SK-N-MC (cell line): ENCODE measurements around the gene QKI.
"Not testable (repeated sequence)": the region's sequence is repeated elsewhere in the genome, so short reads cannot be mapped to it uniquely, and the experiment has no call there.

Experiments used
- DNase-seq: peaks from one replicate; pipeline ENCODE4 v3.0.0-alpha.2; 2011; ENCODE audit warnings: low read depth, low spot score
- H3K27ac ChIP-seq: fragments of 200-600 bp; sonication (generic); 2 replicates; pipeline ENCODE4 v1.5.1; 2016; ENCODE audit warnings: mixed run types
- H3K36me3 ChIP-seq: fragments of 200-600 bp; sonication (generic); 2 replicates; pipeline ENCODE4 v1.6.1; 2017; ENCODE audit warnings: antibody characterized with exemption, low read length, mixed read lengths; ENCODE audit not compliant: insufficient read depth
- H3K4me3 ChIP-seq: fragments of 200-600 bp; sonication (generic); 2 replicates; pipeline ENCODE4 v1.5.1; 2016
- H3K9ac ChIP-seq: fragments of 200-600 bp; sonication (generic); 2 replicates; pipeline ENCODE4 v1.8.0; 2017; ENCODE audit warnings: mixed run types, mixed read lengths; ENCODE audit not compliant: insufficient read length
- H3K9me3 ChIP-seq: fragments of 200-600 bp; sonication (generic); 2 replicates; pipeline ENCODE4 v1.6.1; 2017; ENCODE audit warnings: low read depth, mild to moderate bottlenecking, antibody characterized with exemption, low read length, moderate library complexity, mixed read lengths
- EZH2 ChIP-seq: fragments of 200-600 bp; sonication (generic); IDR thresholded peaks from one replicate; pipeline ENCODE4 v1.6.1; 2017; ENCODE audit warnings: antibody characterized with exemption
- FOXP2 ChIP-seq: optimal IDR thresholded peaks from 2 replicates; pipeline ENCODE3; 2011; ENCODE audit warnings: mild to moderate bottlenecking, moderate library complexity; ENCODE audit not compliant: insufficient read depth; ENCODE audit errors: extremely low read length, control extremely low read depth
- POLR2AphosphoS5 ChIP-seq: IDR thresholded peaks from 2 replicates; pipeline ENCODE4 v1.6.1; 2012; ENCODE audit warnings: mild to moderate bottlenecking, low read depth, low read length, borderline replicate concordance

QKI gene

DNA sequence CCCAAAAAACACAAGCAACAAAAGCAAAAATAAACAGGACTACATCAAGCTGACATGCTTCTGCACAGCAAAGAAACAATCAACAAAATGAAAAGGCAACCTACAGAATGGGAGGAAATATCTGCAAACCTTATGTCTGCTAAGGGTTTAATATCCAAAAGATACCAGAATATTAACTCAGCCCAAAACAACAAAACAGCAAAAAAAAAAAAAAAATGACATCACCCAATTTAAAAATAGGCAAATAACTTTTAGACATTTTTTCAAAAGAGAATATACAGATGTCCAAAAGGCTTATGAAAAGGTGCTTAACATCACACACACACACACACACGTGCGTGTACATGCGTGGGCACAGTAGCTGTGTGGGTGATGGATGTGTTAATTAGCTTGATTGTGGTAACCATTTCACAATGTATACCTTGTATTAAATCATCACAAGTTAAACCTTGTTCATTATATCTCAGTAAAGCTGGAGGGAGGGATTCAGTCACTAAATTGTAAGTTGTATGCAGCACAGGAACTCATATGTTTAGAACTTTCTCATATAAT is 52.4 kb downstream of the QKI start:
- peaks cover 21% of the 10 kb centered on the region for H3K36me3 ChIP-seq
- no peak overlapping the region for H3K9ac ChIP-seq
- no peak overlapping the region for H3K27ac ChIP-seq
- no peak for DNase-seq
- H3K4me3 ChIP-seq, result no peak overlapping the region
- TF ChIP-seq FOXP2, result no peak
- no peak for TF ChIP-seq EZH2
- no peak for TF ChIP-seq POLR2AphosphoS5
- peaks cover 15% of the 10 kb centered on the region; the same call in 1 of the 2 replicates for H3K9me3 ChIP-seq

DNA sequence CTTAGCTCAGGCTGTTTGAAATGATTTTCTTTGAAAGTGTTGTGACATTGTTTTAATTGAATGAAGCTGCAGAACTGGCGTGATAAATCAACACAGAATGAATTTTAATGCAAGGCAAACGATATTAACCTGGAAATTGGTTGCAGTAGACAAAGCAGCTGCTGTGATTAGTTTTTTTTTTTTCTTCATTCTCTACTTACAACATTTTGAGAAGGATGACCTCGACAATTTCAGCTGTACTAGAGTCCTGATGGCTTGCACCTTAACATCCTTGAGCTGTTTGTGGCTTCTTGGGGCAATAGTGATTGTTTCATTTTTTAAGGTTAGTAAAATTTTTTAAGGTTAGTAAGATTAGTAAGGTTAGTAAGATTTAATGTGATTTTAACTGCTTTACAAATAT is 54.2 kb downstream of the QKI start:
- TF ChIP-seq FOXP2 (no peak), POLR2AphosphoS5 (no peak), EZH2 (no peak)
- peaks cover 15% of the 10 kb centered on the region; the same call in 1 of the 2 replicates for H3K9me3 ChIP-seq

DNA sequence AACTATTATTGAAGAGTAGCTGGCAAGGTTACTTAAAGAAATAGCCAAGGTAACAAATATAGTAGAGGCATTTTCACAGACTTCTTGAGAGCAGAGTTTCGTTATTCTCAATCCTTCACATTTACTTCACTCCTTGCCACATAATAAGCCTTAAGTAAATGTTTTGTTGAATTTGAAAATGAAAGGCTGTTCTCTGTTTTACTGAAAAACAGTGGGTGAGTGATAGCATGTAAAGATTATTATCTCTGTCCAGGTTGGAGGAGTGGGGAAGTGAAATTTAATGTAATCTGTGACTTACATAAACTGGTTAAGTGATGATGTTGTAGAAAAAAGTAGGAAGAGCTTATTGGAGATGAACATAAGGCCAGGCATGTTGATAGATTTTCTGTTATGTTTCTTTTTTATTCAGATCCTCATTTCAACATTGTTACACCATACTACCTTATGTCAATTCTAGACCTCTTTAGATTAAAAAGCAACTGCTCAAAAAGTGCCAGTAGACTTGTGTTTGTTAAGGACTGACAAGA is 55.0 kb downstream of the QKI start:
- Histone ChIP-seq H3K36me3 (peaks cover 21% of the 10 kb centered on the region), H3K4me3 (no peak overlapping the region), H3K9me3 (peaks cover 15% of the 10 kb centered on the region; the same call in 1 of the 2 replicates), H3K27ac (no peak overlapping the region), H3K9ac (no peak overlapping the region)
- no peak for DNase-seq
- TF ChIP-seq POLR2AphosphoS5 (no peak), EZH2 (no peak)

More for the DNA sequence above, 54.2 kb downstream of the QKI start:
- H3K36me3 ChIP-seq, result peaks cover 21% of the 10 kb centered on the region
- no peak overlapping the region for H3K9ac ChIP-seq
- H3K4me3 ChIP-seq, result no peak overlapping the region
- H3K27ac ChIP-seq, result no peak overlapping the region
- no peak for DNase-seq

DNA sequence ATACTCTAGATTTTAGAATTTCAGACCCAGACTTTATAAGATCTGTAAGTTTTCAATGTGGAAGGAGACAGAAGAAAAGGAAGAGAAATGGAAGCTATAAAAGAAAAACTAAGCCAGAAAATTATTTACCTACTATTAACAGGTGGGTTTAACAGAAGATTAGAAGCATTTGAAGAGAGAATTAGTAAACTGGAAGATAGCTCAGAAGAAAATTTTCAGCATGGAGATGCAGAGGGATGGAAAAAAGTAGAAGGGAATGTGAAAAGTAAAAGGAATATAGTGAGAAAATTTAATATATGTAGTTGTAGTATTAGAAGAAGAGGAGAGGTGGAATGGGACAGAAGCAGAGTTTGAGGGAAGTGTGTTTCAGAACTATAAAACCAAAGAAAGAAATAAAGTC is 56.1 kb downstream of the QKI start:
- Histone ChIP-seq H3K9ac (no peak overlapping the region), H3K4me3 (no peak overlapping the region), H3K27ac (no peak overlapping the region), H3K9me3 (peaks cover 15% of the 10 kb centered on the region; the same call in 1 of the 2 replicates), H3K36me3 (peaks cover 19% of the 10 kb centered on the region)
- DNase-seq, result no peak
- TF ChIP-seq EZH2 (no peak), FOXP2 (no peak), POLR2AphosphoS5 (no peak)

DNA sequence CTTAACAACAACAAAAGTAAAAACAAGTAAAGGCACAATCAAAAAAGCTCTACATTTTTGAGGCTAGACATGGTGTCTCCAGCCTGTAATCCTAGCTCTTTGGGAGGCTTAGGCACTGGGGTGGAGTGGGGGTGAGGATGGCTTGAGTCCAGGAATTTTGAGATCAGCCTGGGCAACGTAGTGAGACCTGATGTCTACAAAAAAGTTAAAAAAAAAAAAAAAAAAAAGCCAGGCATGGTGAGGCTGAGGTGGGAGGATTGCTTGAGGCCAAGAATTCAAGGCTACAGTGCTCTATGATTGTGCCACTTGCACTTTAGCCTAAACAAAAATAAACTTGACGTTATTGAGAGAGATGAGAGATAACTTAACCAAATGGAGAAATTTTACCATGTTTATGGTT is 60.1 kb downstream of the QKI start:
- Histone ChIP-seq H3K9me3 (peaks cover 11% of the 10 kb centered on the region; the same call in 1 of the 2 replicates), H3K36me3 (peaks cover 19% of the 10 kb centered on the region), H3K9ac (no peak overlapping the region)

DNA sequence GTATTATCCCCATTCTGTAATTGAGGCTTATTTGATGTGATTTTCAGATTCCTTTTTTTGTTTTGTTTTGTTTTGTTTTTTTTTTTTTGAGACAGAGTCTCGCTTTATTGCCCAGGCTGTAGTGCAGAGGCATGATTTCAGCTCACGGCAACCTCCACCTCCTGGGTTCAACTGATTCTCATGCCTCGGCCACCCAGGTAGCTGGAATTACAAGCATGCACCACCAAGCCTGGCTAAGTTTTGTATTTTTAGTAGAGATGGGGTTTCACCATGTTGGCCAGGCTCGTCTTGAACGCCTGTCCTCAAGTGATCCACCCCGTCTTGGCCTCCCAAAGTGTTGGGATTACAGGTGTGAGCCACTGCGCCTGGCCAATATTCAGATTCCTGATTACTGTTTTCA is 62.4 kb downstream of the QKI start:
- not testable (repeated sequence) for H3K4me3 ChIP-seq, H3K9me3 ChIP-seq, H3K27ac ChIP-seq, DNase-seq, H3K36me3 ChIP-seq, H3K9ac ChIP-seq

More for the DNA sequence above, 60.1 kb downstream of the QKI start:
- Histone ChIP-seq H3K27ac (no peak overlapping the region), H3K4me3 (no peak overlapping the region)
- TF ChIP-seq FOXP2 (no peak), POLR2AphosphoS5 (no peak), EZH2 (no peak)
- DNase-seq, result no peak

DNA sequence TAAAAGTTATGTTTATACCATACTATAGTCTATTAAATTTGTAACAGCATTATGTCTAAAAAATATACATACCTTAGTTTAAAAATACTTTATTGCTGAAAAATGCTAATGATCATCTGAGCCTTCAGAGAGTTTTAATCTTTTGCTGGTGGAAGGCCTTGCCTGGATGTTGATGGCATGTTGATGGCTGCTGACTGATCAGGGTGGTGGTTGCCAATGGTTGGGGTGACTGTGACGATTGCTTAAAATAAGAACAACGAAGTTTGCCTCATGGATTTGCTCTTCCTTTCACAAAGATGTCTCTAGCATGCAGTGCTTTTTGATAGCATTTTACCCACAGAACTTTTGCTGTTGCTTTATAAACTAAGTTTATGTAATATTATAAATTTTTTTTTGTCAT is 68.6 kb downstream of the QKI start:
- no peaks in the 10 kb centered on the region; the same call in 1 of the 2 replicates for H3K36me3 ChIP-seq
- no peak overlapping the region for H3K9ac ChIP-seq
- TF ChIP-seq EZH2, result no peak
- TF ChIP-seq FOXP2, result no peak
- TF ChIP-seq POLR2AphosphoS5, result no peak
- no peak overlapping the region for H3K4me3 ChIP-seq
- no peak overlapping the region for H3K27ac ChIP-seq
- no peaks in the 10 kb centered on the region for H3K9me3 ChIP-seq
- DNase-seq, result no peak

DNA sequence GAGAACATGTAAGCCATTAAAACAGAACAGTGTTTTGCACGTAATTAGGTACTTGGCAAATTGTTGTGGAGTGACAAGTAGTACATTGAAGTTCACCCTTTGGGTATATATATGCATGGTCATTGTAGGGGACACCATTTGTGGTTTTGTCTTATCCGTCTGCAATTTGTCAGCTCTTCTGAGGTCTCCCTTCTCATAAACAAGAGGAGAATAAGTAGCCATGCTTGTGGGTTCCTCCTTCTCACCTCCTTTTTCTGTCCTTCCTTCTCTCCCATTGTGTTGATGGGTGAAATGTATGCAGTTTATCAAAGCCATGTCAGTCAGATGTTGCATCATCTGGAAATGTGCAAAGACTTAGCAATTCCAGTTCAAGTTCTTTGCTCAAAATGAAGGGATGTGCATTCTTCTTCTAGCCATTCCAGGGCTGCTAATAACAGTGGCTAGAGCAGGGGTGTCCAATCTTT is 70.9 kb downstream of the QKI start:
- no peak for DNase-seq
- Histone ChIP-seq H3K27ac (no peak overlapping the region), H3K9ac (no peak overlapping the region), H3K4me3 (no peak overlapping the region), H3K36me3 (no peaks in the 10 kb centered on the region), H3K9me3 (no peaks in the 10 kb centered on the region)
- TF ChIP-seq EZH2 (no peak), FOXP2 (no peak), POLR2AphosphoS5 (no peak)

DNA sequence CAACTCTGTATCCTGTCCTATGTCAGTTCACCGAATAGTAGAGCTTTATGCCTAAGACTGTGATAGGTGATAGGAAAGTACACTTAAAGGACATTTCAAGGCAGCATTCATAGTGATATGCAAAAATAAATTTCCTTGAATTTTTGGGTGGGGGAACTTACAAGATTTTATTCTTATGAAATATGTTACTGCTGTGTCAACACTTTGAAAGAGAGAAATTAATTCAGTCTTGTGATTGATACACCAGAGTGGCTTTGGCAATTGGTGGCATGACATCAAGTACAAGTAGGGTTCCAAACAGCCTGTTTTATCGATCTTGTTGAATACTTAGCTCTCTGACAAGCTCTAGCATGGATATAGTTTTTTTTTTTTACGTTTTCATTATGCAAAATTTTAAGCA is 72.3 kb downstream of the QKI start:
- no peaks in the 10 kb centered on the region for H3K9me3 ChIP-seq
- no peak for TF ChIP-seq EZH2
- TF ChIP-seq FOXP2, result no peak
- TF ChIP-seq POLR2AphosphoS5, result no peak
- no peak overlapping the region for H3K9ac ChIP-seq
- H3K4me3 ChIP-seq, result no peak overlapping the region
- no peaks in the 10 kb centered on the region for H3K36me3 ChIP-seq
- no peak overlapping the region for H3K27ac ChIP-seq
- no peak for DNase-seq
